OCI-LY1 (cell line): ENCODE data around the gene AMELY.
"Not testable (repeated sequence)": the region's sequence is repeated elsewhere in the genome, so short reads cannot be mapped to it uniquely, and the experiment has no call there.

Experiments used
- H2AFZ ChIP-seq: fragments of 200-600 bp; sonication (generic), shearing (Covaris generic); 2 replicates; pipeline ENCODE4 v1.6.0; 2014; ENCODE audit warnings: antibody characterized with exemption, mild to moderate bottlenecking, low read length
- H3F3A ChIP-seq: fragments of 200-600 bp; sonication (generic), shearing (Covaris generic); 2 replicates; pipeline ENCODE4 v1.6.0; 2014; ENCODE audit warnings: mild to moderate bottlenecking, antibody characterized with exemption, low read length, moderate library complexity; ENCODE audit not compliant: insufficient read depth
- H3K27ac ChIP-seq: fragments of 200-600 bp; sonication (generic); 2 replicates; pipeline ENCODE4 v1.5.1; 2014; ENCODE audit warnings: low read length, mixed run types, mild to moderate bottlenecking, low read depth; ENCODE audit not compliant: poor library complexity, severe bottlenecking
- H3K27me3 ChIP-seq: fragments of 200-600 bp; sonication (generic); 2 replicates; pipeline ENCODE4 v1.6.0; 2014; ENCODE audit warnings: antibody characterized with exemption, mild to moderate bottlenecking, low read length, moderate library complexity; ENCODE audit not compliant: insufficient read depth
- H3K36me3 ChIP-seq: fragments of 200-600 bp; sonication (generic); 2 replicates; pipeline ENCODE4 v1.6.1; 2014; ENCODE audit warnings: mild to moderate bottlenecking, antibody characterized with exemption, low read length, moderate library complexity, mixed read lengths; ENCODE audit not compliant: insufficient read depth
- H3K4me1 ChIP-seq: fragments of 200-600 bp; sonication (generic); 2 replicates; pipeline ENCODE4 v1.5.1; 2014; ENCODE audit warnings: mild to moderate bottlenecking, low read length, moderate library complexity; ENCODE audit not compliant: insufficient read depth, severe bottlenecking
- H3K4me2 ChIP-seq: fragments of 200-600 bp; sonication (generic), shearing (Covaris generic); 2 replicates; pipeline ENCODE4 v1.6.1; 2014; ENCODE audit warnings: low read length
- H3K4me3 ChIP-seq: fragments of 200-600 bp; sonication (generic); 2 replicates; pipeline ENCODE4 v1.5.1; 2014; ENCODE audit warnings: low read length, low read depth, mild to moderate bottlenecking, mixed read lengths; ENCODE audit not compliant: poor library complexity, severe bottlenecking
- H3K79me2 ChIP-seq: fragments of 200-600 bp; shearing (Covaris generic); 2 replicates; pipeline ENCODE4 v1.6.1; 2016; ENCODE audit warnings: mixed run types, low read length, mixed read lengths; ENCODE audit not compliant: insufficient read depth
- H3K9ac ChIP-seq: fragments of 200-600 bp; sonication (generic), shearing (Covaris generic); 2 replicates; pipeline ENCODE4 v1.6.1; 2014; ENCODE audit warnings: mild to moderate bottlenecking, low read length, mixed read lengths
- H3K9me2 ChIP-seq: fragments of 200-600 bp; sonication (generic), shearing (Covaris generic); 2 replicates; pipeline ENCODE4 v1.6.1; 2014; ENCODE audit warnings: low read depth, mild to moderate bottlenecking, low read length, mixed read lengths
- H3K9me3 ChIP-seq: fragments of 200-600 bp; shearing (Covaris generic); 2 replicates; pipeline ENCODE4 v1.6.1; 2014; ENCODE audit warnings: low read length, mixed read lengths
- H4K20me1 ChIP-seq: fragments of 200-600 bp; sonication (generic), shearing (Covaris generic); 2 replicates; pipeline ENCODE4 v1.6.0; 2016; ENCODE audit warnings: mild to moderate bottlenecking, low read length; ENCODE audit not compliant: insufficient read depth
- CTCF ChIP-seq: fragments of 200-600 bp; sonication (generic), shearing (Covaris generic); IDR thresholded peaks from 2 replicates; pipeline ENCODE4 v1.5.1; 2017; ENCODE audit warnings: mild to moderate bottlenecking, antibody characterized with exemption, low read length, moderate library complexity, mixed read lengths
- EZH2 ChIP-seq: fragments of 200-600 bp; sonication (generic), shearing (Covaris generic); IDR thresholded peaks from 2 replicates; pipeline ENCODE4 v1.8.0; 2017; ENCODE audit warnings: borderline replicate concordance, mixed run types, mild to moderate bottlenecking, antibody characterized with exemption, low read length, moderate library complexity, mixed read lengths

The AMELY gene

GRCh38 chrY:6895236-6895635, 16.3 kb downstream of the AMELY start:
- Histone ChIP-seq H3K9me2 (no peaks in the 10 kb centered on the region), H3F3A (no peaks in the 10 kb centered on the region), H3K4me2 (no peak overlapping the region), H3K4me3 (no peak overlapping the region), H3K9me3 (no peaks in the 10 kb centered on the region), H3K27me3 (no peaks in the 10 kb centered on the region), H3K4me1 (no peaks in the 10 kb centered on the region), H3K9ac (no peak overlapping the region), H3K79me2 (no peaks in the 10 kb centered on the region), H4K20me1 (no peaks in the 10 kb centered on the region), H2AFZ (no peak overlapping the region), H3K36me3 (no peaks in the 10 kb centered on the region), H3K27ac (no peak overlapping the region)
- no peak for TF ChIP-seq EZH2
- no peak for TF ChIP-seq CTCF

GRCh38 chrY:6894496-6894895, 17.1 kb downstream of the AMELY start:
- no peaks in the 10 kb centered on the region for H3F3A ChIP-seq
- no peak overlapping the region for H3K9ac ChIP-seq
- no peak overlapping the region for H3K27ac ChIP-seq
- no peak overlapping the region for H3K4me3 ChIP-seq
- H3K36me3 ChIP-seq: no peaks in the 10 kb centered on the region
- H3K9me3 ChIP-seq: no peaks in the 10 kb centered on the region
- TF ChIP-seq EZH2 (no peak), CTCF (no peak)
- H3K9me2 ChIP-seq: no peaks in the 10 kb centered on the region
- no peaks in the 10 kb centered on the region for H3K4me1 ChIP-seq
- H2AFZ ChIP-seq: no peak overlapping the region
- no peak overlapping the region for H3K4me2 ChIP-seq
- H3K27me3 ChIP-seq: no peaks in the 10 kb centered on the region
- no peaks in the 10 kb centered on the region for H4K20me1 ChIP-seq
- H3K79me2 ChIP-seq: no peaks in the 10 kb centered on the region

GRCh38 chrY:6849384-6849783, 62.2 kb downstream of the AMELY start:
- no peak overlapping the region for H3K4me2 ChIP-seq
- no peak overlapping the region for H3K9ac ChIP-seq
- no peak overlapping the region for H2AFZ ChIP-seq
- no peak overlapping the region for H3K4me3 ChIP-seq
- H3K4me1 ChIP-seq: no peaks in the 10 kb centered on the region
- H4K20me1 ChIP-seq: no peaks in the 10 kb centered on the region
- H3K36me3 ChIP-seq: no peaks in the 10 kb centered on the region
- no peaks in the 10 kb centered on the region for H3K9me3 ChIP-seq
- TF ChIP-seq CTCF (no peak), EZH2 (no peak)
- H3K9me2 ChIP-seq: no peaks in the 10 kb centered on the region
- H3K27ac ChIP-seq: no peak overlapping the region
- no peaks in the 10 kb centered on the region for H3K27me3 ChIP-seq
- H3F3A ChIP-seq: no peaks in the 10 kb centered on the region
- no peaks in the 10 kb centered on the region for H3K79me2 ChIP-seq

GRCh38 chrY:6842650-6843049, 68.9 kb downstream of the AMELY start:
- not testable (repeated sequence) for H3K27ac ChIP-seq, H2AFZ ChIP-seq, H3F3A ChIP-seq, H3K4me3 ChIP-seq, H3K4me1 ChIP-seq, H4K20me1 ChIP-seq, H3K4me2 ChIP-seq, H3K79me2 ChIP-seq, H3K9ac ChIP-seq, H3K9me2 ChIP-seq, H3K27me3 ChIP-seq, H3K36me3 ChIP-seq, H3K9me3 ChIP-seq
